AG20443 (cell line): ENCODE measurements around the gene KIF1C.

Experiments used
- DNase-seq: peaks from one replicate; pipeline ENCODE4 v3.0.0; 2012; ENCODE audit warnings: low spot score, mixed read lengths

KIF1C gene

DNA sequence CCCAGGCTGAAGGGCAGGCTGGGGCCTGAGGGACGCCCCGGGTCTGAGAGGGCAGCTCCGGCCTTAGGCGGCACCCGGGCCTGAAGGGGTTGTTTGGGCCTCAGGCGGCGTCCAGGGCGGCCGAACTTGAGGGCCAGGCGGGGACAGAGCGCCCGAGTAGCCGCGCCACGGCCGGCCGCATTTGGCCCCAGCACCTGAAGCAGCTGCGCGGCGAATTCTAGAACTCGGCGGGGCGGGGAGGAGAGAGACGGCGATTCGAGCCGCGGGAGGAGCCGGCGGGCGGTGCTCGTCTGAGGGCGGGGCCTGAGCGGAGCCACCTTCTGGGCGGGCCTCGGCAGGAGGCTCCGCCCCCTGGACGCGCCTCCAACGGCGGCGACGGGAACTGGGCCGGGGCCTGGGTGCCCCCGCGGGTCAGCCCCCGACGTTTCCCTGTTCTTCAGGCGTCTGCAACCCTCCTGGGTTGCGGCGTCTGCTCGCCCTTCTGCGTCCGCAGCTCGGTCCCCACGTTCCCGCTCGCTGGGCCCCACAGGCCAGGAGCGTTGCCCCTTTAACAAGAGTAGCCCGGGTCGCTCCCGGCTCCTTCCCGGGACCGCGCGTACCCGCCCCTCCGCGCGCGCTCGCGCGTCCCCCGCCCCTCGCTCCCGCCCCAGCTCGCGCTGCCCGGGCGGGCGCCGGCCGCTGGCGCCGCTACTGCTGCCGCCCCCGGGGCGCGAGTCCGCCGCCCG lies at the start of gene KIF1C, which contains the start of gene INCA1:
Gene KIF1C, plus strand, starts transcription at position 649 of the 725 bp plus-strand sequence. CDS start 2,297 bp downstream, outside the sequence.
Gene INCA1, minus strand, starts transcription at position 221 of the 725 bp plus-strand sequence. CDS start 3,085 bp downstream, outside the sequence.
- peak; percentile 99 for DNase-seq

DNA sequence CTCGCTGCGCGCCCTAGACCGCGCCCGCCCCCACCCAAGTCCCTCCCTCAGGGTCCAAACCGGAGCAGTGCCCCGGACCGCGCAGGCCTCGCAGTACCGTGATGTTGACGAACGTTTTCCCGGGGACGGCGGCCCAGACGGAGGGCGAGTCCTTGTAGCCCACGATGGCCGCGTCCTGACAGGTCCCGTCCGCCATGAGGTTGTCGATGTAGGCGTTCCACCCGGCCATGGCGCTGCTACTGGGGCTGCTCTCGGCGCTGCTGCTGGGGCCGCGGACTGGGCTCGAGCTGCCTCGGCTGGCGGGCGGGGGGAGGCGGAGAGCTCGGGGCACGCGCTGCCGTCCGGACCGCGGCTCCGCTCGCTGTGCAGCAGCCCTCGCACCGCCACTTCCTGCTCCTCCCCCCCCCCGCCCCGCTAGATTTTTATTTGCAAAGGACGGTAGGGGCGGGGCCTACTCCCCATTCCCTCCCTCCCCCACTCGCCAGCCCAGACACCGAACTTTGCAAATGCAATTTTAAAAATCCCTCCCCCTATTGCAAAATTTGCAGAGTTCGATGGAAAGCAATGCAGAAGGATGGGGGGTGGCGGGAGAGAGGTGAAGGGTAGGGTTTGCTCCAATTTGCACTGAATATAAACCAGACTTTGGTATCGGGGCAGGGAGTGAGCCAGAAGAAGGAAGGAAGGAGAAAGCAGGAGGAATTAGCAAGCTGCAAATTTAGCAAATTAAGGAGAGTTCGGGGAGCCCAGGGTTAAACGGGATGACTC lies 49.4 kb upstream of the KIF1C start, which contains the start of gene PFN1:
Gene PFN1, minus strand, starts transcription at position 365 of the 765 bp plus-strand sequence. Its CDS starts 136 bp downstream, at position 229.
- DNase-seq, result peak; percentile 93

GRCh38 chr17:4948931-4949320 lies 48.8 kb upstream of the KIF1C start:
- peak; percentile 96 for DNase-seq

DNA sequence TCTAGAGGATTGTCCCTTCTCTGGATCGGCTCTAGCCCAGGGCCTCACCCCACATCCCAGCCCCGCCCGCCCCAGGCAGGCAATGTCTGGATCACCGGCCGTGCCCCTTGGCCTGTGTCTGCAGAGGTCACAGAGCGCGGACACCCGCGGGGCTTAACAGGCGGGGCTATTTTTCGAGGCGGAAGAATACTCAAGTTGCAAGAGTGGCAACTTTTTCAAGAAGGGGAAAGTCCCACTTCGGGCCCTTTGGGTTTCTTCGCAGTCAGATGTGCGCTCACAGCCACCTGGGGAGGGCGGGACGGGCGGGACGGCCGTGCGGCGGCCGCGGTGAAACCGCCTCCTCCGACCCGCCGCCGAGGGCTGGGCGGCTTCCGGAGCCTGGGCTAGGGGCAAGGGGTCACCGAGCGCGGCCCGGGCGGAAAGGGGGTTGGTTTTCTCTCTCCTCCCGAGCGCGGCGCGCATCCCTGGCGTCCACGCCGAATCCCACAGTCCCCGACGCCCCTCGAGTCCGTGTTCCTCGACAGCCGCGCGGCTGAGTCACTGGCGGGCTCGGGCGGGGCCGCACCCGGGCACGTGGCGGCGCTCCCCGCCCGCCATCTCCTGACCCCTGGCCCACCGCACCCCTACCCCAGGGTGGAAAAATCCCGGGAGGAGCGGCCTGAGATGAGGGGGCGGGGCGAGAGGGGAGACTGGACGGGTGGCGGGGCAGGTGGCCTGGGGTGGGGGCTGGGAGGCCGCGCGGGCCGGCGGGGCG lies 48.3 kb upstream of the KIF1C start:
- peak; percentile 76 for DNase-seq

DNA sequence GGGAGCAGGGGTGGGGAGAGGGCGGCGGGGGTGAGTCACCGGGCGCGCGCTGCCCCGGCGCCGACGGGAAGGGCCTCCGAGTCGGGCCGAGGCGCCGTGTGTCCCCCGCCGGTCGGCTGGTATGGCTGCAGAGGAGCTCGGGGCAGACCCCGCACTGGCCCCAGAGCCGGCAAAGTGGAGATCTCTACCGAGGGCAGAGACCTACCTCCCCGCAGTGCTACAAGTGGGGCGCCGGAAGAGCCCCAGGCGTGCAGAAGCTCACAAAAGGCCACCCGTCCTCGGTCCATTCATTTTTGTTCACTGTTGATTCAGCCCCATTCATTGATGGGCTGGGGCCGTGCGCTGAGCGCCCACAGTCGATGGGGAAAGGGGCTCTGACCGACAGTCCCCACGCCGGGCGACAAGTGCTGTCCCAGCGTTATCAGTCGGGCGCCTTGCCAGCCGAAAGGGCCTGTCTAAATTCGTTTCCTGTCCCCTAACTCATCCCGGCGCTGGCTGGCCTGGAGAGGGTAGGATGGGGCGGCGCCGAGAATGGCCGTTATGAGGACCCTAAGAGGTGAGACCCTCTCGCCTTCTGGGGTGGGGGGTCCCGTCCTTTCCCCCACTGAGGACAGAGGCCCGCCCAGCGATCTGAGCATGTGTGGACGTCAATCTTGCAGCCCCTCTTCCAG lies 47.5 kb upstream of the KIF1C start:
- DNase-seq, result no peak

DNA sequence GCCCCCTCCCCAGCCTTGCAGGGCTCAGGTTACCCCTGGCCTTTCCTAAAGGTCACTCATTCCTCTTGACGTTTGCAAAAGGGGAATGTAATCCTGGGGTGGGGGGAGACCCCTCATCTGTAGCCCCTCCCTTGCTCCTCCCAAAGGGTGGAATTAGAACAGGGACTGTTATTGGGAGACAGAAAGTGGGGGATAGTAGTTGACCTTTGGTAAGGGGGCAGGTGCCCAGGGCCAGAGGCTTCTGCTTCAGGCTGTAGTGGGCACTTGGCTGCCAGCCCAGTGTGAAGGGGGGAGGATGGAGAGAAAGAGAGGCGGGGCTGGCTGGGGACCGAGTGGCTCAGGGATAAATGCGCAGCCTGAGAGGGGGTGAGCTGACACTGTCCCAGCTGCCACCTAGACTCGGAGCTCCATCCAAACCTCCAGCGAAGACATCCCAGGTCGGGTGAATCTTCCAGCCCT lies 47.0 kb upstream of the KIF1C start, which contains the start of gene ENO3:
Gene ENO3, plus strand, starts transcription at position 374 of the 459 bp plus-strand sequence. CDS start 711 bp downstream, outside the sequence.
- DNase-seq, result no peak

DNA sequence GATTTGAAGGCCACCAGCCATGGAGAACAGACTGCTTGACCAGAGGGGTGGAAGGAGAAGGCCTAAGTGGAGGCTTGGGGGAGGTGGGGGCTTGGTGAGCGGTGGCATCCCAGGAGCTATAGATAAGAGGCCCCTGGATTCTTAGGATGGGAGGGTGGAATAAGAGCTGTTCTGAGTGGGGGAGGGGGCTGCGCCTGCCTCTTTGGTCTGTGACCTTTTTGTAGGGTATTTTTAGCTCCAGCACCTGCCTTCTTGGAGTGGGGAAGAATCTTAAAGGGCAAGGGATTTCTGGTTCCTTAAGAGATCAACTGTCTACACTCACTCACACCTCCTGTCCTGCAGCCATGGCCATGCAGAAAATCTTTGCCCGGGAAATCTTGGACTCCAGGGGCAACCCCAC lies 46.3 kb upstream of the KIF1C start:
- no peak for DNase-seq

DNA sequence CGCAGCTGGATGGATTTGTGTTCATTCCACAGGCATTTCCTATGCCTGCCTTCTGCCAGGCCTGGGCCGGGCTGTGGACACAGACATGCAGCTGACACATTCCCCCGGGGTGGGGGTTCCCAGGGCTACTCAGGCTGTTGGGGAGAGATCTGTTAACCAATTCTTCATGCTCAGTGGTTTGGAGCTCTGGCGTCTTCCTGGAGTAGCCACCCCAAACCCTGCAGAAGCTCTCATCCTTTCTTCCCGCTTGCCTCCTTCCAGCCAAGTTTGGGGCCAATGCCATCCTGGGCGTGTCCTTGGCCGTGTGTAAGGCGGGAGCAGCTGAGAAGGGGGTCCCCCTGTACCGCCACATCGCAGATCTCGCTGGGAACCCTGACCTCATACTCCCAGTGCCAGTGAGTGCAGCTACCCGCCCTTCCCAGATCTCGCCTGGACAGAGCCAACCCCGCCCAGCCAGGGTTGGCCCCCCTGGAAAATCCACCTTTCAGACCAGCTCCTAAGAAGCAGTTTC lies 44.2 kb upstream of the KIF1C start:
- DNase-seq, result peak; percentile 89

- DNase-seq, result no peak
Observed at GRCh38 chr17:4955091-4955490, 42.7 kb upstream of the KIF1C start.

DNA sequence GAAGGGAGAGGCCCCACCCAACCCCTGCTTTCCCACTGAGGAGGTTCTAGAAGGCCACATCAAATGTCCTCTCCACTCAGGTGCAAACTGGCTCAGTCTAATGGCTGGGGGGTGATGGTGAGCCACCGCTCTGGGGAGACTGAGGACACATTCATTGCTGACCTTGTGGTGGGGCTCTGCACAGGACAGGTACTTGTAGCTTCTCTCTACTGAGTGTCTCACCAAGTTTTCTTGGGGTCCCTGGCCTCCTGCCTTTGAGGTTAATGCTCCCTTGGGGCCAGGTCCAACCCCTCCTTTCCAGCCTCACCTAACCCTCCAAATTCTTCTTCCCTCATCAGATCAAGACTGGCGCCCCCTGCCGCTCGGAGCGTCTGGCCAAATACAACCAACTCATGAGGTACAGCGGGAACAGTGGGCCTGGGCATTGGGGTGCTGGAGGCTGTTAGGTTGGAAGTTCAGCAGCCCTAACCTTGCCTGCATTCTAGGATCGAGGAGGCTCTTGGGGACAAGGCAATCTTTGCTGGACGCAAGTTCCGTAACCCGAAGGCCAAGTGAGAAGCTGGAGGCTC lies 41.2 kb upstream of the KIF1C start:
- DNase-seq, result no peak

- no peak for DNase-seq
Observed at GRCh38 chr17:4958102-4958501, 39.6 kb upstream of the KIF1C start.

DNA sequence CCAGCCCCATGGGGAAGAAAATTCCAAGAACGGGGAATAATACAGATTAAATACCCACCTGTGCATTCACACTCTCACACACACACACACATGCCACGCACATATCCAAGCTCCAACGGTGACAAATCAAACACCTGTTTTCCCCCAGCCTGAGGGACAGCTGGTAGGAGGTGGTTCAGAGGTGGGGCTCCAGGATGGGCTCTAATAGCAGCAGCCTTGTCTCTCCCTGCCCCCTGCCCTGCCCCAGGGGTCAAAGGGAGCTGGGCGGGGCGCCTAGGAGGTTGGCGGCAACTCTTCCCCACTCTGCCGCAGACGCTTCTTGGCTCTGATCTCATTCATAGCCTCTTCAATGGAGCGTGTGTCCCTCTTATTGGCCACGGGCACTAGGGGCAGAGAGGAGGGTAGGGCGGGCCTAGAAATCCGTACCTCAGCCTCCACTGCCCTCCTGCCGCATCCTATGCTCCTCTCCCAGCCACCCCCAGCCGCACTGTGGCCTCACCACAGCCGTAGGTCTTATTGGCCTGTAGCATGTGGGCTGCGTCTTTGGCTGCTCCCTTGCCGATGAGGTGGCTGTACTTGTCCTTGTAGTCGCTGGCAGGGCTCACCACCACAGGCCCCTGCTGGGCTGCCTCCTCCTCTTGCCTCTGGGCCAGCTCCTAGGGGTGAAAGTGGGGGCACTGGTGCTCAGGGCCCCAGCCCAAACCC lies 38.3 kb upstream of the KIF1C start:
- no peak for DNase-seq

GRCh38 chr17:4960279-4960922 lies 37.3 kb upstream of the KIF1C start:
- no peak for DNase-seq

GRCh38 chr17:4965311-4965986 lies 32.3 kb upstream of the KIF1C start:
- DNase-seq, result no peak

- DNase-seq, result peak; percentile 97
Observed at GRCh38 chr17:4966844-4967538, 30.8 kb upstream of the KIF1C start.

DNA sequence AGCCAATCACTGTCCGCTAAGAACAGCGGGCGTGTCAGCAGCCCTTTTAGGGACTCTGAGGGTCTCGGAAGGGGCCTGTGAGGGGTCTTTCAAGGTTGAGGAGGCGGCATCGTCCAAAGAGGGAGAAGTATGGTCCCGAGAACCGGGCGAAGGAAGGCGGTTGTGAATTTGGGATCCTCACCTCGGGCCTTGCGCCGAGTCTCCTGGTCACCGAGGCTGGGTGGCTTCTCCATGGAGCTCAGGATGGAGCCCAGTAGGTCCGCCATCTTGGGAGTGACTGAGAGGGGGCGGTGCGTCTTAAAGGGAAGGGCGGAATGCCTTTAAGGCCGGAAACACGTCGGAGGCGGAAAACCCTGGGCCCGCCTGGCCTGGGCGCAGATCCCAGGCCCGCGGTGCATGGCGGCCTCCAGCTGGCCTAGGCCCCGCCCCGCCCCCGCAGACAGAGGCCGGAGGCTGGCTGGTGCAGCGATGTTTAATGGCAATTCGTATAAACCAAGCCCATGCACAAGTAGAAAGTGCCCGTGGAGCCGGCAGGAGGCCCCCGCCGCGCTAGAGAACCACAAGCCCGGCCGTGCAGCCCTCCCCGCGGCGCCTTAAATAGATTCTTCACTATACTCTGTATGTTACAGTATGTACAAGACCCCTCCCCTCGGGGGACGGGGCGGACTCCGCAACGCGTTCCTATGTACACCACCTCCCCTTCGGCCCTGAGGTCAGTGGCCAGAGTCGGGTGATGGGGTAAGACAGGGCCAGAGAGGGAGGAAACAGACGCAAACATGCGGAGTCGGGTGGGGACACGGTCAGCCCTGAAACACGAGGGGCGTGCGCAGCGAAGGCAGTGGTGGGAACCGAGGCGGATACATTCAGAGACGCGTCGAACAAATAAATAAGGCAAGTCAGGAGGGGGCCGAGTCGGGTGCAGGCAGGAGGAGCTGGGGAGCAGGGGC lies 29.9 kb upstream of the KIF1C start, which contains the start of gene SPAG7:
Gene SPAG7, minus strand, starts transcription at position 279 of the 947 bp plus-strand sequence. Its CDS starts 13 bp downstream, at position 266.
- peak; percentile 96 for DNase-seq

DNA sequence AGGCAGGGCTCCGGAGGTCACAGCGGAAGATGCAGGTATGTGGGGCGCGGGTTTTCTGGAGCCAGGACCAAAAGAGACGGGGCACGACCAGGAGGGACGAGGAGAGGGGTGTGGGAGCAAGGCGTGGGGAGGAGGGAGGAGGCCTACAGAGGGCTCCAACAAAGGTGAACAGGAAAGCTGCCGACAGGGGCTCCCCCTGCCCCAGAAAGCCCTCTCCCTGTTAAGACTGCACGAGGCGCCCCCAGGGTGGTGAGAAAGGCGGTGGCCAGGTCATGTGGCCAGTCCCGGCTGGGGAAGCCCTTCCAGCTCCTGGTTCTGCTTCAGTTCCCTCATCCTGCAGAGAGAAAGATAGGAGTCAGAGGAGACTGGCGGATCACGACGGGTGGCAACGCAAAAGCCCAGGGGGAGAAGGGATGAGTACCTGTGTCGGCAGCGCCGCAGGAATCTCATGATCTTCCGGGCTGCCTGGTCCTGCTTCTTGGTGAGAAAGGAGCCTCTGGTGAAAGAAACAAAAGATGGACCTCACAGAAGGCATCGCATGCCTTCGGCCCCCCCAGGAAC lies 29.2 kb upstream of the KIF1C start:
- DNase-seq, result no peak
